T-helper 2 cell treated with Interferon-gamma antibody and Interleukin-4, amounts not matched to agents 5 μg/mL and 100 μg/mL, for 36 hours (primary cell): ENCODE measurements around the gene HFM1.
"Not testable (repeated sequence)": the region's sequence is repeated elsewhere in the genome, so short reads cannot be mapped to it uniquely, and the experiment has no call there.

Source experiments
- DNase-seq: peaks from one replicate; pipeline ENCODE4 v3.0.0; 2021; ENCODE audit warnings: low spot score
- H3K27ac Mint-ChIP-seq: one replicate; pipeline ENCODE4 v1.8.0; 2021; ENCODE audit warnings: mild to moderate bottlenecking, mixed read lengths
- H3K27me3 Mint-ChIP-seq: one replicate; pipeline ENCODE4 v1.8.0; 2021; ENCODE audit warnings: low read depth, mixed read lengths
- H3K36me3 Mint-ChIP-seq: one replicate; pipeline ENCODE4 v1.8.0; 2021; ENCODE audit warnings: low read depth, mixed read lengths
- H3K4me1 Mint-ChIP-seq: one replicate; pipeline ENCODE4 v1.8.0; 2021; ENCODE audit warnings: low read depth, mixed read lengths
- H3K4me3 Mint-ChIP-seq: one replicate; pipeline ENCODE4 v1.8.0; 2022; ENCODE audit warnings: mild to moderate bottlenecking, moderate library complexity, mixed read lengths
- H3K9me3 Mint-ChIP-seq: one replicate; pipeline ENCODE4 v1.8.0; 2021; ENCODE audit warnings: mixed read lengths

Gene HFM1

DNA sequence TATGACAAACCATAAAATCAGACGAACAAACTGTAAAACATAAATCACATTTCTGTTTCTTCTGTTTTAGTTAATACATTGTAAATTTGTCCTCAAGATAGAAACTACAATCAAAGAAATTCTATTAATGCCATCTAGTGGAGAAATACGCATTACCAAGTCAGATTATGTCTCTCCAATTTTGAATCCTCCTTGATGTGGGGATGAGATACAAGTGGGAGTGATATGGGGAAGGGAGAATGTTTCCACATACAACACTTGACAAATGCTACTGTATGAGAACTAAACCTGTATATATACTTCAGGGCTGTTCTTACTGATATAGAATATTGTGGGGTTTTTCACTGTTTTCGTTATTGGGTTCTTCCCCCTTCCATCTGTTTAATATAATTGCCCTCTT lies 2.6 kb downstream of the HFM1 start:
- no peaks in the 10 kb centered on the region for H3K9me3 Mint-ChIP-seq
- no peak overlapping the region for H3K4me3 Mint-ChIP-seq
- peaks cover 53% of the 10 kb centered on the region for H3K27me3 Mint-ChIP-seq
- H3K27ac Mint-ChIP-seq: no peak overlapping the region
- H3K4me1 Mint-ChIP-seq: peaks cover 4% of the 10 kb centered on the region
- H3K36me3 Mint-ChIP-seq: peaks cover 1% of the 10 kb centered on the region
- no peak for DNase-seq

DNA sequence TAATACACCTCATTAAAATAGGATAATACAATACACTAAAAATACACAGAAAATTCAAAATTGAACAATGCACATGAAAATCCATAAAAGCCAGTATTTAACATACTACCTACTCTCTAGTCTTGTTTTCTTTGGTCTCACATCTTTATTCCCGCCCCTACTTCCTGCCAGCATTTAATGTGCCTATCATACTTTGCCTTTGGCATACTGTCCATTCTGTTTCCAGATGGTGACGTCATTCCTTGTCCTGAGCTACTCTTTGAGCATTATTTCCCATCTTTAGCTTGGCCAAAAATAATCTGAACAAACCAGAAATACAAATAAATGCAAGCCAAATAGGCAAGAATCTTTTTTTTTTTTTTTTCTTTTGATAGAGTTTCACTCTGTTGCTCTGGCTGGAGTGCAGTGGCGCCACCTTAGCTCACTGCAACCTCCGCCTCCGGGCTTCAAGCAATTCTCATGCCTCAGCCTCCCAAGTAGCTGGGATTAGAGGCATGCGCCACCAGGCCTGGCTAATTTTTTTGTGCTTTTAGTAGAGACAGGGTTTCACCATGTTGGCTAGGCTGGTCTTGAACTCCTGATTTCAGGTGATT lies 4.4 kb downstream of the HFM1 start:
- H3K9me3 Mint-ChIP-seq: no peaks in the 10 kb centered on the region
- H3K4me3 Mint-ChIP-seq: no peak overlapping the region
- no peak for DNase-seq
- peaks cover 1% of the 10 kb centered on the region for H3K36me3 Mint-ChIP-seq
- H3K27me3 Mint-ChIP-seq: peaks cover 36% of the 10 kb centered on the region
- H3K4me1 Mint-ChIP-seq: peaks cover 4% of the 10 kb centered on the region
- no peak overlapping the region for H3K27ac Mint-ChIP-seq

DNA sequence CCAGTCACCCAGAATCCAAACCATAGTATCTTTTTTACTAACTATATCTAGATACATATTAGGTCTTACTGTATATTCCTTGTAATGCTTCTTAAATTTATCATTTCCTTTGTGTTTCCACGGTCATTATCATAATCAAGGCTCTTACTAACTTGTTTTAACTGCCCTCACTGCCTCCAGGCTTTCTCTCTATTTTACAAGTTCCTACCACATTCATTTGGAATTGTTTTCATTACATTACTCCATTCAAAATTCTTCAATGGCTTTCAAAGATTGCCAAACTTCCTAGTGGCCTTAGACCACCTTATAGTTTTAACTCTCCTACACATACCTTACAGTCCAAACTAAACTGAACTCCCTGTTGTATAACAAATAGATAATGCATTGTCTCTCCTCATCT lies 6.3 kb downstream of the HFM1 start:
- no peak overlapping the region for H3K27ac Mint-ChIP-seq
- no peaks in the 10 kb centered on the region for H3K4me1 Mint-ChIP-seq
- H3K4me3 Mint-ChIP-seq: no peak overlapping the region
- H3K27me3 Mint-ChIP-seq: peaks cover 22% of the 10 kb centered on the region
- no peak for DNase-seq
- no peaks in the 10 kb centered on the region for H3K9me3 Mint-ChIP-seq
- H3K36me3 Mint-ChIP-seq: no peaks in the 10 kb centered on the region

DNA sequence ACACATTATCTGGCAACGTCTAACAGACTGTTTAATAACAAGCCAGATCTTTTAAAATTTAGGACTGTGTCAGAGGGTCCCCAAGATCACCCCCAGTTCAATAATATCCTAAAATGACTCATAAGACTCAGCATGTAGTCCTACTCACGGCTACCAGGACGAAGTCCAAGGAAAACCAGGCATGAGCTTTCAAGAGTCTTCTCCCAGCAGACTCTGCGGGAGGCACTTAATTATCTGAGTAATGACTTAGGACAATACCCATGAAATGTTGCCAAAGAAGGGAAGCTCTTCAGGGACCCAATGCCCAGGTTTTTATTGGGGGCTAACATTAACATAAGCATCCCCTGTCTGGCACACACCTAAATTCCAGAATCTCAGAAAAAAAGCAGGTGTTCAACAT lies 7.0 kb downstream of the HFM1 start:
- Mint-ChIP-seq H3K4me1 (no peaks in the 10 kb centered on the region), H3K4me3 (no peak overlapping the region), H3K27me3 (peaks cover 17% of the 10 kb centered on the region), H3K27ac (no peak overlapping the region), H3K36me3 (no peaks in the 10 kb centered on the region), H3K9me3 (no peaks in the 10 kb centered on the region)
- no peak for DNase-seq

DNA sequence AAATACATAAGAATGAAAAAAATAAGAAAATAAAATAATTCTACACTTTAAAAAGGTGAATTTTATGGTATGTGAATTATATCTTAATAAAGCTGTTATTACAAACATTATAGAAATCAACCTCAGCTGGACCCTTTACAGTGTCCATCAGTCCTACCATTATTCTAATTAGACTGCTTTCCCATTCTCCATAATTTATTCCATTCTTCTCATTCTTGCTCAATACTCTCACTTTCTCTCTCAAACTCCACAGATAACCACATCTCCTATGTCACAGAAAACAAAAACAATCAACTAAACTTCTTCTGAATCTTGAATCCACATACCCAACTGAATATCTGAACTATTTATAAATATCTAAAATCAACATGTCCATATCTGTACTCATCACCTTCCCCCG lies 11.6 kb downstream of the HFM1 start:
- DNase-seq: no peak
- Mint-ChIP-seq H3K36me3 (no peaks in the 10 kb centered on the region), H3K4me3 (no peak overlapping the region), H3K9me3 (no peaks in the 10 kb centered on the region), H3K27ac (no peak overlapping the region), H3K27me3 (peaks cover 2% of the 10 kb centered on the region), H3K4me1 (no peaks in the 10 kb centered on the region)

DNA sequence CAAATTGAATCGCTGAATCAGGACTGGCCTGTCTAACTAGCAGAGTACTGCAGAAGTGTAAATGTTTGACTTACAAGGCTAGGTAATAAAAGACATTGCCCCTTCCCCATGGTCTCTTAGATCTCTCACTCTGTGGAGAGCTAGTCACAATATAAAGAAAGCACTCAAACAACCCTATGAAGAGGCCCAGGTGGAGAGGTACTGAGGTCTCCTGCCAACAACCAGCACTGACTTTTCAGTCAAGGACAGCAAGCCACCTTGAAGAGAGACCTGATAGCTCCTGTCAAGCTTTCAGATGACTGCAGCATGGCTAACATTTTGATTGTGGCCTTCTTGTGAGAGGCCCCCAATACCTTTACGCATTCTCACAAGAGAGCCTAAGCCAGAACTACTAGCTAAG lies 18.5 kb downstream of the HFM1 start:
- no peak for DNase-seq
- H3K4me3 Mint-ChIP-seq: no peak overlapping the region
- H3K36me3 Mint-ChIP-seq: no peaks in the 10 kb centered on the region
- no peaks in the 10 kb centered on the region for H3K9me3 Mint-ChIP-seq
- no peaks in the 10 kb centered on the region for H3K4me1 Mint-ChIP-seq
- peaks cover 29% of the 10 kb centered on the region for H3K27me3 Mint-ChIP-seq
- H3K27ac Mint-ChIP-seq: no peak overlapping the region

DNA sequence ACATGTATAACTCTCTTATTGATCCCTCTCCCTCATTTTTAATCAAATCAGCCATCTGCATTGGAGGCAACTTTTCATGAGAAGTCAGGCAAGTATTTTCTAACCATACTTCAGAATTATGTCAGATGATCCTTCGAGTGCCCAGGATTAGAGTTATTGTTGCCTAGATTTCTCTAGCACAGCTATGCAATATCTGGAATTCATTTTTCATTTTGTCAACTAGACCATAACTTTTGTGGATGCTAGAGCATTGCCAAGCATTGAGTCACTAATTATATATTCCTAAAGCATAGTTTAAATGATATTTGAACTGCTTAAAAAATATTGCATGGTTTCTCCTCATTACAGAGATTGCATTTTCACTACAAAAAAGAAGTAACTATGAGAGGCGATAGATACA lies 21.2 kb downstream of the HFM1 start:
- H3K36me3 Mint-ChIP-seq: no peaks in the 10 kb centered on the region

DNA sequence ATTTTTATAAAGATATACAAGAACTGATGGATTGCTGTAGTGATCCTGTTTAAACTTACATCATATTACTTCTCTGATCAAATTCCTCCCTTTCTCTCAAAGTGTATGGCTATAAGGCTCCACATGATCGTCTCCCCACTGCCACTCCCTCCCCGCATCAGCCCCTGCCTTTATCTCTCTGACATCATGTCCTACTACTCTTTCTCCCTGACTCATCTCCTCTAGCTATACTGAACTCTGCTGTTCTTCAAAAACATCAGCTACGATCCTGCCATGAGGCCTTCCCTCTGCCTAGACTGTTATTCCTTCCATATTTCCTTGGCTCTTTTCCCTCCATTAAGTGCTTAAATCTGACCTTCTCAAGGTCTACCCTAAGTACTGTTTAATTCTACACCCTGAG lies 22.8 kb downstream of the HFM1 start:
- Mint-ChIP-seq H3K27me3 (peaks cover 31% of the 10 kb centered on the region), H3K36me3 (no peaks in the 10 kb centered on the region), H3K27ac (no peak overlapping the region), H3K4me1 (no peaks in the 10 kb centered on the region), H3K4me3 (no peak overlapping the region), H3K9me3 (no peaks in the 10 kb centered on the region)
- no peak for DNase-seq

More for the DNA sequence above, 21.2 kb downstream of the HFM1 start:
- peaks cover 29% of the 10 kb centered on the region for H3K27me3 Mint-ChIP-seq
- no peak overlapping the region for H3K27ac Mint-ChIP-seq
- no peak overlapping the region for H3K4me3 Mint-ChIP-seq
- no peaks in the 10 kb centered on the region for H3K4me1 Mint-ChIP-seq
- H3K9me3 Mint-ChIP-seq: no peaks in the 10 kb centered on the region
- no peak for DNase-seq

DNA sequence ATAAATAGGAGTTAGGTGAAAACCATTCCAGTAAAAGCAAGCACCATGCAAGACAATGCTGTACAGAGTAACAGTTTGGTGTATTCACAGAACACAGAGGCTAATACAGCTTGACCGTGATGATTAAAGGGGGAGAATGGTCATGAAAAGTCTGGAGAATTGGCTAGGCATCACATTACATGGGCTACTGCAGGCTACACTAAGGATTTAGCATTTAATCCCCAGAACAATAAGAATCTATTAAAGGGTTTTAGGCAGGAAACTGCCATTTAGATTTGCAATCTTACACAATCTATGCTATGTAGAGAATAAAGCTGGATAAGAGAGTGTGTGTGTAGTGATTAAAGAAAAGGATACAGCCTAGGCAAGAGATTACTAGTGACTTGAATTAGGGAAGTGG lies 30.6 kb downstream of the HFM1 start:
- Mint-ChIP-seq H3K36me3 (no peaks in the 10 kb centered on the region), H3K4me1 (no peaks in the 10 kb centered on the region), H3K9me3 (no peaks in the 10 kb centered on the region), H3K4me3 (no peak overlapping the region), H3K27me3 (peaks cover 2% of the 10 kb centered on the region), H3K27ac (no peak overlapping the region)
- DNase-seq: no peak

DNA sequence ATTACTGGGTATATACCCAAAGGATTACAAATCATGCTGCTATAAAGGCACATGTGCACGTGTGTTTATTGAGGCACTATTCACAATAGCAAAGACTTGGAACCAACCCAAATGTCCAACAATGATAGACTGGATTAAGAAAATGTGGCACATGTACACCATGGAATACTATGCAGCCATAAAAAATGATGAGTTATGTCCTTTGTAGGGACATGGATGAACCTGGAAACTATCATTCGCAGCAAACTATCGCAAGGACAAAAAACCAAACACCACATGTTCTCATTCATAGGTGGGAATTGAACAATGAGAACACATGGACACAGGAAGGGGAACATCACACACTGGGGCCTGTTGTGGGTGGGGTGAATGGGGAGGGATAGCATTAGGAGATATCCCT lies 32.4 kb downstream of the HFM1 start:
- not testable (repeated sequence) for H3K4me3 Mint-ChIP-seq, H3K27ac Mint-ChIP-seq, H3K4me1 Mint-ChIP-seq, DNase-seq, H3K27me3 Mint-ChIP-seq, H3K36me3 Mint-ChIP-seq, H3K9me3 Mint-ChIP-seq

DNA sequence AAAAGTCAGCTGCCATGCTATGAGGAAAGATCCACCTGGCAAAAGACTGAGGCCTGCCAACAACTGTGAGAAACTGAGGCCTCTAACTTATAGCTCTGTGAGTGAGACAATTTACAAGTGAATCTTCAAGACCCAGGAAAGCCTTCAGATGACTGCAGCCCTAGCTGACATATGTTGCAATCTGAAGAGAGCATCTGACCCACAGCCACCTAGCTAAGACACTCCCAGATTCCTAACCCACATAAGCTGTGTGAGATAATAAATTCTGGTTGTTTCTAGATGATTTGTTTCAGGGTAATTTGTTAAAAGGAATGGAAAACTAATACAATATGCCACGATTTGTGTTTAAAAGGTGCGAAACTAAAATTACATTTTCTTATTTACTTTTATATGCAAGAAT lies 55.1 kb downstream of the HFM1 start:
- no peaks in the 10 kb centered on the region for H3K36me3 Mint-ChIP-seq
- peaks cover 4% of the 10 kb centered on the region for H3K27me3 Mint-ChIP-seq
- H3K9me3 Mint-ChIP-seq: peaks cover 9% of the 10 kb centered on the region
- no peaks in the 10 kb centered on the region for H3K4me1 Mint-ChIP-seq
- no peak overlapping the region for H3K27ac Mint-ChIP-seq
- no peak overlapping the region for H3K4me3 Mint-ChIP-seq
- no peak for DNase-seq

DNA sequence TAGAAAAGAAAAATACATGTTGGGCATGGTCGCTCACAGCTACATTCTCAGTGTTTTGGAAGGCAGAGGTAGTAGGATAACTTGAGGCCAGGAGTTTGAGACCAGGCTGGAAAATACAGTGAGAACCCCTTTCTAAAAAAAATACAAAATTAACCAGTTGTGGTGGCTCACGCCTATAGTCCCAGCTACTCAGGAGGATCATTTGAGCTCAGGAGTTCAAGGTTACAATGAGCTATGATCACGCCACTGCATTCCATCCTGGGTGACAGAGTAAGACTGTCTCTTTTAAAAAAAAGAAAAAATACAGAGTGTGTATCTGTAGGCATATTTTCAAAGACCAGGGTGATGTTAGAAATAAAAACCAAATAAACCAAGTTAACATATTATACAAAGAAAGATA lies 57.8 kb downstream of the HFM1 start:
- H3K4me1 Mint-ChIP-seq: no peaks in the 10 kb centered on the region
- H3K27me3 Mint-ChIP-seq: peaks cover 6% of the 10 kb centered on the region
- no peak overlapping the region for H3K27ac Mint-ChIP-seq
- no peaks in the 10 kb centered on the region for H3K9me3 Mint-ChIP-seq
- no peak overlapping the region for H3K4me3 Mint-ChIP-seq
- no peak for DNase-seq
- no peaks in the 10 kb centered on the region for H3K36me3 Mint-ChIP-seq

DNA sequence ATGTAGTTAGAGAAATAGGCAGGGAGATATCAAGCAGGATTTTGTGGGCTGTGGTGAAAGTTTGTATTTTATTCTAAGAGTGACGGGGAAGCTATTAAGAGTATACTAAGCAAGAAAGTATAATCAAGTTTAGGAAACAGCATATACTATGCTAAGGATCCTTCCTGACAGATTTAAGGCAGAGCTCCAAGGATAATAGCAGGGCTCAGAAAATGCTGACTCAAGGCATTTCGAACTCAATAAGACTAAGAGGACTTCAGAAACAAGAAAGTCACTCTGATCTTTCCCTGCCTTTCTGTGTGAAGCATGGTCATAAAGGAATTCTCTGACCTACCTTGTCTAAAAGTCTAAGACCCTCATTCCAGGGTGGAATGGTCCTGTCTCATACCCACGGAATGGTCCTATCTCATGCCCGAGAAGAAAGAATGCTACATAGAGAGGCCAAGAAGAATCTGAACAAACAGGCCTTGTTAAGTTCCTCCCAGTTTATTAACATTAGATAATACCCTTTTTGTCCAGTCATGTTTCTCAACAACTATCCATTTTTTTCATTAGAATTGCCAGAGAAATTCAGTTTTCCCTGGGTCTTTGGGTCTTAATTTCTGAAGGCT lies 59.1 kb downstream of the HFM1 start:
- Mint-ChIP-seq H3K4me3 (no peak overlapping the region), H3K27ac (no peak overlapping the region), H3K27me3 (peaks cover 18% of the 10 kb centered on the region), H3K36me3 (no peaks in the 10 kb centered on the region), H3K4me1 (no peaks in the 10 kb centered on the region), H3K9me3 (no peaks in the 10 kb centered on the region)
- DNase-seq: no peak

DNA sequence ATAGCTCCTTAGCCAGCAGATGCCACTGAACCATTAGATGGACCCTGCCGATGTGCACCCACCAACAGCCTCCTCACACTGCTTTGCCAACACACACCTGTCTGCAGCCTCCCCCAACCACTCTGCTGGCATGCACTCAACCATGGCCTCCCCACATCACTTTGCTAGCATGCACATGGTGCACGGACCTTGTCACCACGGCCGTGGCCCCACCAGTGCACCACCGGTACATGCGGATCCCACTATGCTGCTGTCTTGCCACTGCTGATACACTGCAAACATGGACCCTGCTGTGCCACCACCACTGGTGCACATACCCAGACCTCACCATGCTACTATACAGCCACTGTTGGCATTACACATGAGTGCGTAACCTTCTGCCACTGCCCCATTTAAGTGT lies 66.1 kb downstream of the HFM1 start:
- DNase-seq: no peak
- Mint-ChIP-seq H3K27ac (no peak overlapping the region), H3K9me3 (no peaks in the 10 kb centered on the region), H3K36me3 (no peaks in the 10 kb centered on the region), H3K4me1 (no peaks in the 10 kb centered on the region), H3K4me3 (no peak overlapping the region), H3K27me3 (peaks cover 16% of the 10 kb centered on the region)

DNA sequence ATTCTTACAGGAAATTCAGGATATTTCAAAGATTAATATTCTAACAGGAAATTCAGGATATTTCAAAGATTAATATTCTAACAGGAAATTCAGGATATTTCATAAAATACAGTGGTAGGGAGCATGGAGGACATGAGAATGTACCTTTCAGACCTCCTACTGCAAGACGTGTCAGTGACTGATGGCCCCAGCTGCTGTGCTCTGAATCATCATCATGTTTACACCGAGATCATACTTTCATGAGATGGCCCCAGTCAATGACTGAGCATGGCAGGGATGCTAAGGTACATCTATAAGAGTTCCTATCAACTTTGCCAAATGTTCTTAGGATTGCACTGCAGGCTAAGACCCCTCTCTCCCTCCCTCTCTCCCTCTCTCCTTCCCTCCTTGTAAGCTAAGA lies 69.0 kb downstream of the HFM1 start:
- Mint-ChIP-seq H3K36me3 (no peaks in the 10 kb centered on the region), H3K27ac (no peak overlapping the region), H3K4me1 (no peaks in the 10 kb centered on the region), H3K9me3 (no peaks in the 10 kb centered on the region), H3K27me3 (peaks cover 7% of the 10 kb centered on the region), H3K4me3 (no peak overlapping the region)
- DNase-seq: no peak
